Erythroblast (primary cell): ENCODE measurements around the gene FANCC.
"Not testable (repeated sequence)": the region's sequence is repeated elsewhere in the genome, so short reads cannot be mapped to it uniquely, and the experiment has no call there.

Experiments
- GATA1 ChIP-seq: IDR thresholded peaks from 2 replicates; pipeline ENCODE4 v1.6.1; 2011; ENCODE audit warnings: low read depth, mild to moderate bottlenecking, control low read depth, low read length, moderate library complexity
- POLR2A ChIP-seq: IDR thresholded peaks from 2 replicates; pipeline ENCODE4 v1.6.1; 2011; ENCODE audit warnings: mild to moderate bottlenecking, low read length

- TF ChIP-seq POLR2A, GATA1: not testable (repeated sequence)
Measured at GRCh38 chr9:95293296-95293695, 24.2 kb downstream of the FANCC start.
